Endothelial cell of umbilical vein (primary cell): ENCODE results near the gene MALL. TPM values are rescaled to one million over a fixed set of nuclear protein-coding genes. Genes with fewer than 3 reads are reported as not detected.

Experiments
- BruUV-seq: library from RNA; stranded (reverse); fragments of 400-500 nt; replicated peaks from 2 replicates; lab custom pipeline; 2021; lab: Mats Ljungman, UMichigan
- CTCF ChIA-PET: fragments of 300-600, 350-600 bp; sonication (Branson Sonifier 250); formaldehyde crosslinking; loops from one replicate; lab custom pipeline; 2021; ENCODE audit warnings: antibody characterized with exemption, inconsistent platforms; lab: Charles Lee
- POLR2A ChIA-PET: fragments of 300-600, 350-600 bp; sonication (Branson Sonifier 250); formaldehyde crosslinking; loops from one replicate; lab custom pipeline; 2021; ENCODE audit warnings: antibody characterized with exemption, inconsistent platforms; lab: Charles Lee
- DNase-seq: peaks from one replicate; pipeline ENCODE4 v3.0.0-alpha.2; 2011; ENCODE audit warnings: low read depth, low spot score
- FAIRE-seq: peaks from 2 replicates; lab custom pipeline; 2011; peaks lifted over from hg19 to GRCh38; lab: Jason Lieb, UNC
- H2AFZ ChIP-seq: 2 replicates; pipeline ENCODE4 v1.6.0; 2012; ENCODE audit warnings: low read depth, low read length, control low read depth, inconsistent platforms
- H3K27ac ChIP-seq: 2 replicates; pipeline ENCODE4 v1.5.1; 2011; ENCODE audit warnings: low read depth, mild to moderate bottlenecking, control low read depth, low read length, moderate library complexity; ENCODE audit not compliant: insufficient read depth
- H3K27me3 ChIP-seq, 2 experiments: 2 replicates each; pipeline versions ENCODE4 v1.6.0 to v1.6.1; 2011; ENCODE audit warnings: low read length in 2 of 2, mixed read lengths in 1 of 2; ENCODE audit not compliant: control insufficient read depth in 2 of 2, insufficient read depth in 2 of 2
- H3K36me3 ChIP-seq, 2 experiments: 2 replicates in 1 of 2; 3 replicates in 1 of 2; pipeline ENCODE4 v1.5.1; 2011; ENCODE audit warnings: low read length in 2 of 2, mild to moderate bottlenecking in 1 of 2, moderate library complexity in 1 of 2; ENCODE audit not compliant: control insufficient read depth in 2 of 2, insufficient read depth in 2 of 2; ENCODE audit errors: extremely low read depth in 1 of 2
- H3K4me1 ChIP-seq: 3 replicates; pipeline ENCODE4 v1.5.1; 2011; ENCODE audit warnings: mild to moderate bottlenecking, low read length; ENCODE audit not compliant: control insufficient read depth, insufficient read depth; ENCODE audit errors: extremely low read depth
- H3K4me2 ChIP-seq: 2 replicates; pipeline ENCODE4 v1.6.1; 2011; ENCODE audit warnings: low read length, control low read depth, mixed read lengths; ENCODE audit not compliant: insufficient read depth
- H3K4me3 ChIP-seq, 3 experiments: fragments of 200-600 bp in 1 of 3; sonication (generic), shearing (Covaris generic) in 1 of 3; replicated peaks in 1 of 3; 2 replicates each; pipeline ENCODE4 v1.5.1; 2011 to 2016; ENCODE audit warnings: control low read depth in 3 of 3, low read length in 3 of 3, mild to moderate bottlenecking in 2 of 3, inconsistent platforms in 1 of 3, low read depth in 1 of 3, moderate library complexity in 1 of 3; ENCODE audit not compliant: insufficient read depth in 1 of 3
- H3K79me2 ChIP-seq: 2 replicates; pipeline ENCODE4 v1.6.0; 2012; ENCODE audit warnings: low read length, inconsistent platforms; ENCODE audit not compliant: control insufficient read depth, insufficient read depth
- H3K9ac ChIP-seq: replicated peaks from 2 replicates; pipeline ENCODE3; 2011; ENCODE audit warnings: low read length, control low read depth; ENCODE audit not compliant: insufficient read depth; ENCODE audit errors: extremely low read depth
- H3K9me1 ChIP-seq: replicated peaks from 3 replicates; pipeline ENCODE4 v1.6.0; 2011; ENCODE audit warnings: mild to moderate bottlenecking, low read length; ENCODE audit not compliant: control insufficient read depth, insufficient read depth; ENCODE audit errors: extremely low read depth
- H3K9me3 ChIP-seq: replicated peaks from 2 replicates; pipeline ENCODE4 v1.5.1; 2012; ENCODE audit warnings: low read length, inconsistent platforms; ENCODE audit not compliant: control insufficient read depth, insufficient read depth
- H4K20me1 ChIP-seq: replicated peaks from 2 replicates; pipeline ENCODE3; 2011; ENCODE audit warnings: mild to moderate bottlenecking, low read length; ENCODE audit not compliant: control insufficient read depth, insufficient read depth; ENCODE audit errors: extremely low read depth
- CTCF ChIP-seq, 2 donors: IDR thresholded peaks; 1 replicate in 1 of 2; 2 replicates in 1 of 2; pipeline ENCODE4 v1.5.1; 2011; ENCODE audit warnings: low read length in 2 of 2, mild to moderate bottlenecking in 2 of 2, moderate library complexity in 2 of 2, control low read depth in 1 of 2, inconsistent platforms in 1 of 2, low read depth in 1 of 2; ENCODE audit not compliant: insufficient read depth in 1 of 2; ENCODE audit errors: extremely low read depth in 1 of 2
- EZH2 ChIP-seq: IDR thresholded peaks from 2 replicates; pipeline ENCODE4 v1.6.1; 2012; ENCODE audit warnings: borderline replicate concordance, low read depth, mild to moderate bottlenecking, moderate library complexity, low read length, inconsistent platforms; ENCODE audit not compliant: severe bottlenecking
- FOS ChIP-seq: IDR thresholded peaks from 2 replicates; pipeline ENCODE4 v1.6.1; 2011; ENCODE audit warnings: mild to moderate bottlenecking, low read length, moderate library complexity, borderline replicate concordance; ENCODE audit not compliant: insufficient read depth
- GATA2 ChIP-seq: IDR thresholded peaks from 2 replicates; pipeline ENCODE4 v1.7.0; 2011; ENCODE audit warnings: low read depth, mild to moderate bottlenecking, moderate library complexity, mixed read lengths, low read length; ENCODE audit not compliant: insufficient read length, insufficient read depth
- JUN ChIP-seq: IDR thresholded peaks from 2 replicates; pipeline ENCODE4 v1.6.1; 2011; ENCODE audit warnings: borderline replicate concordance, low read depth; ENCODE audit not compliant: insufficient read length, insufficient read depth
- MAX ChIP-seq: IDR thresholded peaks from 2 replicates; pipeline ENCODE4 v1.6.1; 2011; ENCODE audit not compliant: insufficient read depth, insufficient read length
- MYC ChIP-seq: IDR thresholded peaks from one replicate; pipeline ENCODE4 v1.6.1; 2011; ENCODE audit warnings: mild to moderate bottlenecking, low read depth, low read length
- POLR2A ChIP-seq: IDR thresholded peaks from 2 replicates; pipeline ENCODE4 v1.6.1; 2012; ENCODE audit warnings: low read depth, mild to moderate bottlenecking, control low read depth, low read length
- POLR2AphosphoS5 ChIP-seq: IDR thresholded peaks from 2 replicates; pipeline ENCODE4 v1.6.1; 2012; ENCODE audit warnings: low read depth, mild to moderate bottlenecking, control low read depth, low read length, moderate library complexity; ENCODE audit not compliant: insufficient read depth
- dilution Hi-C: fragments of 300-500 bp; cut with MboI; formaldehyde crosslinking; loops from one replicate; pipeline ENCODE4 v1.15.0; 2019; ENCODE audit warnings: low sequenced_read_pairs; ENCODE audit not compliant: extremely low pct_ligation_motif_present
- intact Hi-C: fragments of 100-400 bp; cut with micrococcal nuclease; formaldehyde crosslinking; loops from one replicate; pipeline ENCODE4 v1.10.0; 2022
- polyA plus RNA-seq, 4 experiments: library from polyadenylated mRNA; depleted of rRNA in 3 of 4; stranded (reverse) in 3 of 4; unstranded in 1 of 4; fragments of >200 nt; gene quantifications; 2 replicates each; pipeline versions ENCODE4 v1.2.1 to v1.2.3, GENCODE V29; 2011 to 2012; ENCODE audit warnings: missing spikeins in 1 of 4
- total RNA-seq: library from RNA; stranded (reverse); gene quantifications from 2 replicates; pipeline ENCODE4 v1.2.3, GENCODE V29; 2021

Gene MALL
- total and polyA plus RNA-seq, 2 donors (not counting 3 experiments of a cell fraction or from before 2014, with no cell fraction given), result 31.5 to 114 TPM

- Histone ChIP-seq H3K27me3 (no peaks in the 10 kb centered on the region), H3K9me1 (no peaks in the 10 kb centered on the region), H3K4me3 (no peak overlapping the region), H3K9ac (peak overlapping the region; percentile 68), H2AFZ (no peak overlapping the region), H4K20me1 (no peaks in the 10 kb centered on the region), H3K9me3 (no peaks in the 10 kb centered on the region), H3K27ac (peak overlapping the region; percentile 95), H3K79me2 (peaks cover 59% of the 10 kb centered on the region), H3K36me3 (peaks cover 0 to 6% of the 10 kb centered on the region in 2 experiments), H3K4me1 (peaks cover 71% of the 10 kb centered on the region), H3K4me2 (peak overlapping the region; percentile 49)
- intact Hi-C loops, result no loop called here
- POLR2A ChIA-PET, result interaction anchor here (0.7 to 1.1 kb wide), 2 partner anchors 10 to 44 kb away, joined by 4 to 5 read pairs; partner anchors contain the start of gene MALL
- BruUV-seq, result TSS peak; percentile 25
- TF ChIP-seq POLR2AphosphoS5, result peak; percentile 79
- TF ChIP-seq JUN, result peak; percentile 88
- TF ChIP-seq FOS, result peak; percentile 97
- no peak for TF ChIP-seq MYC
- TF ChIP-seq MAX, result no peak
- no peak for TF ChIP-seq EZH2
- no peak for TF ChIP-seq CTCF (IDR thresholded peaks at IDR 0.05; ENCODE audit: extremely low read depth in 1 of 2, insufficient read depth in 1 of 2, low read depth in 1 of 2, low read length in 2 of 2)
- TF ChIP-seq GATA2, result peak; percentile 65
- TF ChIP-seq POLR2A, result peak; percentile 51
- DNase-seq (peak; percentile 83), FAIRE-seq (peak; percentile 64)
- dilution Hi-C loops, result no loop called here
- CTCF ChIA-PET, result interaction anchor here (1.0 to 2.5 kb wide), 3 partner anchors 10 to 51 kb away, joined by 3 to 51 read pairs (median 23); partner anchors contain the start of gene MALL
Observed at GRCh38 chr2:110105608-110106467, 9.8 kb downstream of the MALL start.
